Peyer's patch (tissue), 4 donors: ENCODE measurements around the gene MDM4. TPM values are rescaled to one million over a fixed set of nuclear protein-coding genes. Genes with fewer than 3 reads are reported as not detected.

Source experiments
- DNase-seq, 3 donors: peaks; one replicate each; pipeline ENCODE4 v3.0.0-alpha.2; 2017 to 2019
- H3K27ac ChIP-seq, 4 donors: fragments of 200-600 bp; sonication (generic); one replicate each; pipeline ENCODE4 v1.5.1; 2016 to 2019
- H3K27me3 ChIP-seq, 2 donors: fragments of 200-600 bp; sonication (generic); one replicate each; pipeline ENCODE4 v1.5.1; 2019
- H3K36me3 ChIP-seq, 3 donors: fragments of 200-600 bp; sonication (generic); one replicate each; pipeline ENCODE4 v1.5.1; 2016 to 2019
- H3K4me1 ChIP-seq, 4 donors: fragments of 200-600 bp; sonication (generic); one replicate each; pipeline ENCODE4 v1.5.1; 2016 to 2019
- H3K4me3 ChIP-seq, 4 donors: fragments of 200-600 bp; sonication (generic); 1 replicate in 3 of 4; 2 replicates in 1 of 4; pipeline ENCODE4 v1.5.1; 2016 to 2019; ENCODE audit warnings: mild to moderate bottlenecking in 1 of 4
- H3K9me3 ChIP-seq, 4 donors: fragments of 200-600 bp; sonication (generic); one replicate each; pipeline ENCODE4 v1.5.1; 2016 to 2019; ENCODE audit warnings: mild to moderate bottlenecking in 1 of 4
- POLR2A ChIP-seq, 2 donors: fragments of 450-650 bp; IDR thresholded peaks; one replicate each; pipeline ENCODE4 v1.5.1; 2017; ENCODE audit warnings: antibody characterized with exemption in 2 of 2, mild to moderate bottlenecking in 2 of 2, moderate library complexity in 2 of 2
- total RNA-seq, 4 donors: library from RNA; depleted of rRNA; stranded (reverse); fragments of >200 nt; gene quantifications; one replicate each; pipeline ENCODE4 v1.1.0, GENCODE V29; 2016
- TF ChIP-seq, protein P1 (sequence below), 6 experiments: fragments of 450-650 bp in 4 of 6; fragments of 200-600 bp in 2 of 6; sonication (generic) in 1 of 6; IDR thresholded peaks; one replicate each; pipeline ENCODE4 v1.5.1; 2017 to 2019; ENCODE audit warnings: antibody characterized with exemption in 6 of 6, mild to moderate bottlenecking in 3 of 6, moderate library complexity in 1 of 6

MDM4 gene
- total RNA-seq, 4 donors from 2014 or later: 83.0 to 227 (median 125) TPM

DNA sequence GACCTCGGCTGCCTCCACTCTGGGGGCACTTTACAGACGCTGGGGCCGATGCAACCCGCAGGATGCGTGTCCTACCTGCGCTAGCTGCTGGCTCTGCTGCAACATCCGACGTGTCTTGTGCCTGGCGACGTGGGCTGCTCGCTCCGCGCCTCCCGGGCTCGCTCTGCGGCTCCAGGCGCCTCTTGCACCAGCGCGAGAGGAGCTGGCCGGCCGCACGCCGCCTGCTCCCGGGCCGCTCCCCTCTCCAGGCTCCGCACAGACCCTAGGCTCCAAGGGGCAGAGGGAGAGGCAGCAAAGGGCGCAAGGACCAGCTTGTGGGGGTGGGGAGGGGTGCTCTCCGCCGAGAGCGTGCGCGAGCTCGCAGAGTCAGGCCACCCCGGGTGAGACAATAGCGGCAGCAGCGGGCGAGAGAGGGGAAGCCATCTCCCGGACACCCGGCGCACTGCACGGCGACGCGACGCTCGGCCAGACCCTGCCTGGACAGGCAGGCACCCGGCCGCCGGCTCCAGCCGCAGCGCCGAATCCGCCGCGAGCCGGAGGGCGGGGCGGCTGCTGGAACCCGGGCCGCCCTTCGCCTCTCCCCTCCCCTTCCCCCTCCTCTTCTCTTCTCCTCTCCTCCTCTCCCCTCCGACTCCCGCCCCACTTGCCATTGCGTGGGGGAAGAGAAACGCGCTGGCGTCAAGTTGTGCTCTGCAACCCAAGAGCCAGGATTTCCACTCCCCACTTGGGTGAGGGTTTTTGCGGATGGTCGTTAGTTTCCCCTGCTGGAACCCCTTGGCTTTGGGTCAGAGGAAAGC, 21.7 kb upstream of the MDM4 start, which contains the start of gene PIK3C2B:
Gene PIK3C2B, minus strand, starts transcription at position 525 of the 797 bp plus-strand sequence. CDS start 25,003 bp downstream, outside the sequence.
- peak; percentile 76 to 92 (median 91) for DNase-seq
- H3K27ac ChIP-seq: peak within 1 kb of the TSS; percentile 89 to 97 (median 94)
- no peaks in the 10 kb centered on the region for H3K9me3 ChIP-seq
- TF ChIP-seq, protein P1, sequence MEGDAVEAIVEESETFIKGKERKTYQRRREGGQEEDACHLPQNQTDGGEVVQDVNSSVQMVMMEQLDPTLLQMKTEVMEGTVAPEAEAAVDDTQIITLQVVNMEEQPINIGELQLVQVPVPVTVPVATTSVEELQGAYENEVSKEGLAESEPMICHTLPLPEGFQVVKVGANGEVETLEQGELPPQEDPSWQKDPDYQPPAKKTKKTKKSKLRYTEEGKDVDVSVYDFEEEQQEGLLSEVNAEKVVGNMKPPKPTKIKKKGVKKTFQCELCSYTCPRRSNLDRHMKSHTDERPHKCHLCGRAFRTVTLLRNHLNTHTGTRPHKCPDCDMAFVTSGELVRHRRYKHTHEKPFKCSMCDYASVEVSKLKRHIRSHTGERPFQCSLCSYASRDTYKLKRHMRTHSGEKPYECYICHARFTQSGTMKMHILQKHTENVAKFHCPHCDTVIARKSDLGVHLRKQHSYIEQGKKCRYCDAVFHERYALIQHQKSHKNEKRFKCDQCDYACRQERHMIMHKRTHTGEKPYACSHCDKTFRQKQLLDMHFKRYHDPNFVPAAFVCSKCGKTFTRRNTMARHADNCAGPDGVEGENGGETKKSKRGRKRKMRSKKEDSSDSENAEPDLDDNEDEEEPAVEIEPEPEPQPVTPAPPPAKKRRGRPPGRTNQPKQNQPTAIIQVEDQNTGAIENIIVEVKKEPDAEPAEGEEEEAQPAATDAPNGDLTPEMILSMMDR (IDR thresholded peaks at IDR 0.05): peak in 5 of 6 experiments; percentile 35 to 80 (median 77)
- peak; percentile 65 to 86 for TF ChIP-seq POLR2A (IDR thresholded peaks at IDR 0.05)
- H3K27me3 ChIP-seq: no peaks in the 10 kb centered on the region
- H3K4me3 ChIP-seq: peak within 1 kb of the TSS; percentile 60 to 87 (median 73)
- H3K36me3 ChIP-seq: no peaks in the 10 kb centered on the region
- H3K4me1 ChIP-seq: peaks cover 4 to 28% (median 7%) of the 10 kb centered on the region in 4 donors

DNA sequence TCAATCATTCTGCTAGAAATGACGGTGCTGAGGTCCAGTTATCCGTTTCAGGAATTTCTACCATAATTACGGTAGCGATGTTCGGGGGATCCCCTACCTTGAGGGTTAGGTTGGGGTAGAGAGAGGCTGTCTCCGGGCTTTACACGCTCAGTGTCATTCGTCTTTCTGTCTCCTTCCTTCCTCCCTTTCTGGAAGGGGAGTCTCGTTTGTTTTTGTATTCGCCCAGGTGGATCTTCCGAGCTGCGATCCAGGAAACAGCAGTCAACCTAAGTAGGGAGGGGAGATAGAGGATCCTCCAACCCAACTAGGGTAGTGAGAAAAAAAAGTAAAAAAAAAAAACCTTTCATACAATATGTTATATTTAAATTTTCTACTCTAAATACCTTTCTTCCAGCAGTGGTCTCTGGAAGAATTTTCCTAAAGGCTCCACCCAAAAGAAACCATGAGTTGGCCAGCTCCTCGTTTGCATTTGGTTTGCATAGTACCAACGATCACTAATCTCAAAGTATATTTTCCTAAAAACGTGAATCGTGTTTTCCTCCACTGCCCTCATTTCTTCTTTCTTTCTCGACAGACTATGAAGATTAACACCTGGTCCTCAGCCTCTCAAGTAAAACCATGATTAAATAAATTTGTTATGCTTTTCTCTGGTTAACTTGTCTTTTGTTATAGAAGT, 21.0 kb upstream of the MDM4 start:
- no peak for DNase-seq

DNA sequence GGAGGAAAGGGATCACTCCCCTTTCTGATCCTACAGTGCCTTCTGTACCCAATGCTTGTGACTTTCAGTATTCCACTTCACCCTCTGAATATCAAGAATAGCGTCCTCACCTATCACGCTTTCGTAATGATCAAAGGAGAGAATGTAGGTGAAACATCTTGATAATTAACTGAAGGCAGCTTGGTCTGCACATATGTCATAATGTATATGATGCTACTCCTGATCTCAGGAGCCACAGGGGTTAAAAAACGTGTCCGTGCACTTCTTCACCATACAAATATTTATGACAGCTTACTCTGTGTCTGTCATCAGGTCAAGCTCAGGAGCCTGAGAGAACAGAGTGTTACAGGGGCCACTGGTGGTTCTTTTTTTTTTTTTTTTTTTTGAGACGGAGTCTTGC, 20.4 kb upstream of the MDM4 start:
- DNase-seq: no peak
- H3K27ac ChIP-seq: peak overlapping the region in 3 of 4 donors; percentile 44 to 97 (median 89)
- H3K36me3 ChIP-seq: no peaks in the 10 kb centered on the region
- H3K9me3 ChIP-seq: no peaks in the 10 kb centered on the region
- H3K4me1 ChIP-seq: peaks cover 4 to 23% (median 7%) of the 10 kb centered on the region in 4 donors
- no peaks in the 10 kb centered on the region for H3K27me3 ChIP-seq
- TF ChIP-seq, protein P1 (IDR thresholded peaks at IDR 0.05): no peak
- no peak for TF ChIP-seq POLR2A (IDR thresholded peaks at IDR 0.05)
- peak overlapping the region in 1 of 4 donors; percentile 60 for H3K4me3 ChIP-seq

More for the DNA sequence above, 21.0 kb upstream of the MDM4 start:
- H3K4me1 ChIP-seq: peaks cover 4 to 23% (median 7%) of the 10 kb centered on the region in 4 donors
- H3K36me3 ChIP-seq: no peaks in the 10 kb centered on the region
- H3K9me3 ChIP-seq: no peaks in the 10 kb centered on the region
- no peak for TF ChIP-seq POLR2A (IDR thresholded peaks at IDR 0.05)
- TF ChIP-seq, protein P1 (IDR thresholded peaks at IDR 0.05): no peak
- H3K27ac ChIP-seq: peak overlapping the region; percentile 89 to 97 (median 94)
- no peaks in the 10 kb centered on the region for H3K27me3 ChIP-seq
- peak overlapping the region; percentile 60 to 87 (median 73) for H3K4me3 ChIP-seq

DNA sequence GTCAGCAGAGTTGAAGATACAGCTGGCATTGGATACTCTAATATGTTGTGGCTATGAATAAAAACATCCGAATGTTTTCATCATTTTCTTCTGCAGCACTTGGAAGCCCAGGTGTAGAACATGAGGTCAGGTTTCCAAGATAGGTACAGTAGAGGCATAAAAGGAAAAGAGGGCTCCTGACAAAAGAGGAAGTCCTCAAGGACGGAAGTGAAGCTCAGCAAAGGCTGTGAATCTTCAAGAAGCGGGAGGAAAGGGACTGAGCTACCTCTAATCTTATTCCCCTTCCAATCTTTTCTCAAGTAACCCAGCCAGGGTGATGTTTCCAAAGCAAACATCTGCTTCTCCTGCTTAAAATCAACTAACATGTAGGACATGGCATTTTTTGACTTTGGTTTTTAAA, 17.2 kb upstream of the MDM4 start:
- DNase-seq: no peak
- Histone ChIP-seq H3K27ac (peak overlapping the region in 1 of 4 donors; percentile 6), H3K36me3 (no peaks in the 10 kb centered on the region), H3K9me3 (no peaks in the 10 kb centered on the region), H3K27me3 (no peaks in the 10 kb centered on the region), H3K4me1 (peaks cover 0 to 7% (median 0%) of the 10 kb centered on the region in 4 donors), H3K4me3 (no peak overlapping the region)
- TF ChIP-seq, protein P1 (IDR thresholded peaks at IDR 0.05): no peak
- no peak for TF ChIP-seq POLR2A (IDR thresholded peaks at IDR 0.05)

DNA sequence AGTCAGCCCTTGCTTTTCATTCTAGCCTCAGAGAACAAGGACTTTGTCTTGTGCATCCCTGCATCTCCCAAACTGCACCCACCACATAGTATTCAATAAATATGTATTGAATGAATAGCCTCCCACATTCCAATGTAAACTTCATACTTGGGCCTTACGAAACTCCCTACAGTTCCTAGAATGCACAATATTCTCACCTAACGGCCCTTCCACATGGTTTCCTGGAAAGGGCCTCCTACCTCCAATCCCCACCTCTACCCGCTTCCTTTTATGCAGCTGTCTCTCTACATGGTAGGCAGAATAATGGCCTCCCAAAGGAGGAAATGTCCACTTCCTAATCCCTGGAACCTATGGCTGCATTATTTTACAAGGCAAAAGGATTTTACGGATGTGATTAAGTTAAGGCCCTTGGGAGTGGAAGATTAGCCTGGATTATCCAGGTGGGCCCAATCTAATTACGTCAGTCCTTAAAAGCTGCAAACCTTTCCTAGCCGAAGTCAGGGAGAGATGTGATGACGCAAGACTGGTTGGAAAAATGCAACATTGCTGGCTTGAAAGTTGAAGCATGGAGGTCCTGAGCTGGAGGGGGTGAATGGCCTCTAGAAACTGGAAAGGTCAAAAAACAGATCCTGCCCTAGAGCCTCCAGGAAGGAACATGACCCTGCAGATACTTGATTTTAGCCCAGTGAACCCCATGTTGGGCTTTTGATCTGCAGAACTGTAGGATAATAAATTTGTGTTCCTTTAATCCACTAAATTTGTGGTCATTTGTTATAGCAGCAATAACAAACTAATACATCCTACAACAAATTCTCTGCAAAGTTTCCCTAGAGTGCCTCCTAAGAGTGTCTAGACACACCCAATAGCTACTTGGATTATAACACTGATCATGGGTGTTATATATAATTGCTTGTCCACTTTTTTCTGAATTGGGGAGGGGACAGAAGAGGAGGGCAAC, 16.4 kb upstream of the MDM4 start:
- no peak for DNase-seq
- no peak for TF ChIP-seq POLR2A (IDR thresholded peaks at IDR 0.05)
- TF ChIP-seq, protein P1 (IDR thresholded peaks at IDR 0.05): no peak
- Histone ChIP-seq H3K4me1 (peaks cover 0 to 7% (median 0%) of the 10 kb centered on the region in 4 donors), H3K36me3 (no peaks in the 10 kb centered on the region), H3K4me3 (no peak overlapping the region), H3K27me3 (no peaks in the 10 kb centered on the region), H3K27ac (no peak overlapping the region), H3K9me3 (no peaks in the 10 kb centered on the region)
